NCI-H1105 treated with DMSO at 0.1 percent for 48 hours (cell line): ENCODE results near the gene KIF1C.
A peak's percentile ranks its signal among the peaks of the same experiment; 100 is the strongest.

Experiments used
- DNase-seq: peaks from one replicate; lab custom pipeline; 2025; lab: John Stamatoyannopoulos, UW

Gene KIF1C

DNA sequence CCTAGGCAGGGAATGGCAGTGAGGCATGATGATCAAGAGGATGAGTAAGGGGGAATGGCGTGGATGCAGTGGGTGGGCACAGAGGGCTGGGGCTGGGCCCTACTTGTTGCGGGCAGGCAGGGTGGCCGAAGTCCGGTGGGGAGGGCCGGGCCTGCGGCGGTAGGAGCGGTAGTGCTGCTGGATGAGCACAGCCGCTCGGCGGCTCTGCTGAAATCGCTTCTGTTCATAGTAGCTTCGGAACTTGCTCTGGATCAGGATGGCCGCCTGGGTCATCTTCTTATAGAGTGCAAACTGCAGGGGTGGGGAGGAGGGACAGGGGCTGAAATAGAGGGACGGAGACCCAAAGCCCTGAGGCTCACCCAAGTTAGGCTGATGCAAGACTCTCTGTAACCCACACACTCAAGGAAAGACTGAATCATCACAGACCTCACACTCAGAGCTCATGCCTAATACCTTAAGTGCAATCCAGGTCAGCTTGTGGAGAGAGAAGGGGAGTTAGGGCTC lies 28.7 kb upstream of the KIF1C start:
- DNase-seq: no peak

DNA sequence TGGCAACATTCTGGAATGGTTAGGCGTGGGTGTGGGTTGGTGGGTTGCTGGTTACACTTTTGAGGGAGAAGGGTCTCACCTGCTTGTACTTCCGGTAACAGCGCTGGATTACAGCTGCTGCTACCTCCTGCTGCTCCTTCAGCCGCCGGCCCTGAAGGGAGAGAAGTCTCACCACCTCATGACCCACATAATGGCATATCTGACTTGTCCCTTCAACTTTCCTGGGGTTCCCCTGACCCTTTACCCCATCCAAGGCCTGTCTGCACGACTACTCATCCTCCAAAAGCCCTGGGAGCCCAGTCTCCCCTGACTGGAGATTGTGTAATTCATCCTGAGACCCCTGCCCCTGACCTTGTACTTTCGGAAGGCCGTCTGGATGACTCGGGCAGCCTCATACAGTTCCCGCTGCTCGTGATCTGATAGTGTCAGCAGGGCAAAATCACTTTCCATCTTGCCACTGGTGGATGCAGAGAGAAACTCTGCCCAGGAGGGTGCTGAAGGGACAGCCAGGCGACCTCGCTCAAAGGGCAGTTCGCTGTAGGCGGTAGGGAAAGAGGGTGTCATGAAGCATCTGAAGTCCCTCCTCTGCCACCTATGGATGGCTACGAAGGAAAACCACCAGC lies 28.1 kb upstream of the KIF1C start:
- no peak for DNase-seq

DNA sequence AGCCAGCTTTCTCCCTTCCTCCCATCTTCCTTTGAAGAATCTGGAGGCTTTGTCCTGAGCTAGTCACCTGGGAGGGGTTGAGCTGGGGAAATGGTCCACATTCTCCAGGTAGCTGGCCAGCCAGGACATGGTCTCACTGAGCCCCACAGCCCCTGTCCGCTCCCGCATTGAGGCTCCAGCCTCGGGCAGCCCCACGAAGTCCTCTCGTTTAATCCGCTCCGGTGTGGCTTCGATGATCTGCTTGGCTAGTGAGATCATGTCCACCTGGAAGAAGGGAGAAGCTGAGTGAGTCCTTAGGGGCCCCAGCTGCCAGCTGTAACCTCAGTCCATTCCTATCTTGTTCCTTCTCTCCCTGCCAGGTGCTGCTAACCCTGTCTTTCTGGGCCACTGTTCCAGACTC lies 27.5 kb upstream of the KIF1C start:
- no peak for DNase-seq

DNA sequence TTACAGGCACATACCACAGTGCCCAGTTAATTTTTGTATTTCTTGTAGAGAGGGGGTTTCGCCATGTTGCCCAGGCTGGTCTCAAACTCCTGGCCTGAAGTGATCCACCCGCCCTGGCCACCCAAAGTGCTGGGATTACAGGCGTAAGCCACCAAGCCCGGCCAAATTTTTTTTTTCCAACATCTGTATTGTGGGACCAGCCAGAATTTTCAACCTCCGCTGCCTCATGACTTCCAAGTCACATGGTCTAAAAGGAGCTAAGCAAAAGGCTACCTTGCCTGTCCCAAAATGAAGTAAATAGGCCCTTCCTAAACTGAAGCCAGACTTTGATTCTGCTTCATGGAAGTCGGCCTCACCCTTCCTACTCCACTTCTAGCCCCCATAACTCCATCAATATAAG lies 25.9 kb upstream of the KIF1C start:
- DNase-seq: no peak

DNA sequence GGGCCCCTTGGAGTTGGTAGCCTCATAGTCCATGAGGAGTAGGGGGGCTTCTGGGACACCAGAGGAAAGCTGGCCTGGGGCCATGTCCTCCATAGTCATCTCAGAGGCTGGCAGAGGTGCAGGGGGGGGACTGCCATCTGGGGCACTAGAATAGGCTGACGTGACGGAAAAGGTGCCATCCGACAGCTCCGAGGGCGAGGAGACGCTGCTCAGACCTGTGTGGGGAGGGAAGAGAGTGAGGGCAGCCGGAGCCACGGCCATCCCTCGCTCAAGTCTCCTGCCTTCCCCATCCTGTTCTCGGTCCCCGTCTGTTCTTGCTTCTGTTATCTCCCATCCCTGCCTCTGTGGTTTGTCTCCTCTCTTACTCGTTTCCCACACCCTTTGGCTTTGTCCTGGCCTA lies 25.4 kb upstream of the KIF1C start:
- no peak for DNase-seq

DNA sequence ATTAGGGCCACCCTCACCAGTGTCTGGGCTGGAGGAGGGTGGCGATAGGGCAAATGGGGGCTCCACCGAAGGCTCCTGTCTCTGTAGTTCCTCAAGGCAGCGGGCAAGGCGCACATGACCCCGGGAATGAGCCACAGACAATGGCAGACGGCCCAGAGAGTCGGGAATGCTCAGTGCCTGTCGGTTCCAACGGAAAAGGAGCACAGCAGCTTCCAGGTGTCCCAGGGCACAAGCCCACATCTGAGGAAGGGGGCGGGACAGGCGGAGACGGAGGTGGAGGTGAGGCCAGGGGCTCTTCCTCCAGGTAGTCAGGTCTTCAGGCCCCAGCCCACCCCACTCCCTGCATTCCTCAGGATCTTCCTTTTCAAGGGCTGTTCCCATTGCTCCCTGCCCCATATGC lies 25.0 kb upstream of the KIF1C start:
- no peak for DNase-seq

DNA sequence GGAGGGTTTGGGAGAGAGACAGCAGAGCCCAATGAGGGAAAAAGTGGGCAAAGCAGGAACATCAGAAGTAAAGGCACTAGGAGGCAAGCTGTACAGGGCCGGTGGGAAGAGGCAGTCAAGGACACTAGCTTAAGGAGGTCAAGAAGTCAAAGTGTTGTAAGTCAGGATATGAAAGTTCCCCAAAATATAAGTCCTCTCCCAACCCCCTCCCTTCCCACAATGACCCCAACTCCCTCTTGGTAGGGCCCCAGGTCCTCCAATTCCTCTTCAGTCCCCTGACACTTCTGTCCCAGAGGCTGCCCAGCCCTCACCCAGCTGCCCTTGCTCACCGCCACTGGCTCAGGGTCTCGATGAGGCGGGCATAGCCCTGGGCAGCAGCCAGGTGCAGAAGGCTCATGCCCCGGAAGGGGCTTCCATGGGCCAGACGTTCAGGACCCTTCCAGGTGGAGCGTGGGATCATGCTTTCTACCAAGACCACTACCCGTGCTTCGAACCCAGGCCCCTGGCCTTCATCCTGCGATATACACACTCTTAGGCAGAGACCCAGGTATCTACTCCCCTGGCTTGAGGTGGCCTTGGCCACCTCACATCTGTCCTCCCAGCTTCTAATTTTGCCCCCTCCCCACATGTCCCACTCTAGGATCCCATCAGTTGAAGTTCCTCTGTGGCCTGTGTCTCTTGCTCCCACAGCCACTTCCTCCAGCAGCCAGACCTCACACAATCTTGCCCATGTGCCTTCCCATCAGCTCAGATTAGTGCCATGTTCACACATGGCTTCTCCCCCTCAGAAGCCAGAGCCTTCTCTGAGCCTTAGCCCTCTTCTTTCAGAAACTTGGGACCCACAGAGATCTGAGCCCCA lies 24.3 kb upstream of the KIF1C start:
- DNase-seq: no peak

DNA sequence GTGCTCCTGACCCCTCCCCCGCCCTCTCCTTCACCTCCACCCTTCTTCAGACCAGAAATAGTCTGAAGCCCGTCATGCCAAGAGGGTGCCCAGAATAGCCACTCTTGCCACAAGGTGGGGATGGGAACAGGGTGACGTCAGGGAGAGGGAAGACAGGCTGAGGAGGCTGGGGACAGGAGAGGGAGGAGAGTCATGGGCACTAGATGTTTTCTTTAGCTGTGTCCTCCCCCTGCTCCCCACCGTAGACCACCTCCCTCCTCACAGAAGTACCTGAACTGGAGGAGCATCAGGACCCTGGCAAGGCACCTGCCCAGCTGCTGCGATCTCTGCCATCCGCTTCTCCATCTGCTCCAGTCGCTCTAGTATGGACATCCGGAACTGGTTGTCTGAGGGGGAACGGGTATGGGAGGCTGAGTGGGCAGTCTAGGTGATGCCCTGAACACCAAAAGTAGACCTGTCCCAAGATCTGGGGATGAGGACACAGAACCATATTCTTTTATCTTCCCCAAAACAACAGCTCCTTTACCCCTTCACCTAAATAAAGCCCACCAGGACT lies 23.6 kb upstream of the KIF1C start:
- no peak for DNase-seq

DNA sequence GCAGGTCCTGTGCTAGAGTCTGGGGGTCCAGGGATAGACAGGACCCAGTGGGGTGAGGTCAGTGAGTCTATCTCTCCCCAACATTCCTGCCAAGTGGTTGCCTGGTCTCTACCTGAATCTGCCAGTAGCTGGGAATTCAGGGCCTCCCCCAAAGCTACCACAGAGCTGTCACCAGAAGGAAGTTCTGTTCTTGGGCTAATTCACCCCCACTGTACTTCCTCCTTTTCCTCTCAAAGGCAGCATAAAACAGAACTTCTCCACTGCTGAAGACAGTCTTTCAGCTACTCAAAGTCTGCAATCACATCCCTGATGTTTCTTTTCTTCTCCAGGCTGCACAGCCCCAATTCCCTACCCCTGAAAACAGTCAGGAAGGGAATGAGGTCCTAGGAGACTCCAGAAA lies 19.0 kb upstream of the KIF1C start:
- DNase-seq: no peak

DNA sequence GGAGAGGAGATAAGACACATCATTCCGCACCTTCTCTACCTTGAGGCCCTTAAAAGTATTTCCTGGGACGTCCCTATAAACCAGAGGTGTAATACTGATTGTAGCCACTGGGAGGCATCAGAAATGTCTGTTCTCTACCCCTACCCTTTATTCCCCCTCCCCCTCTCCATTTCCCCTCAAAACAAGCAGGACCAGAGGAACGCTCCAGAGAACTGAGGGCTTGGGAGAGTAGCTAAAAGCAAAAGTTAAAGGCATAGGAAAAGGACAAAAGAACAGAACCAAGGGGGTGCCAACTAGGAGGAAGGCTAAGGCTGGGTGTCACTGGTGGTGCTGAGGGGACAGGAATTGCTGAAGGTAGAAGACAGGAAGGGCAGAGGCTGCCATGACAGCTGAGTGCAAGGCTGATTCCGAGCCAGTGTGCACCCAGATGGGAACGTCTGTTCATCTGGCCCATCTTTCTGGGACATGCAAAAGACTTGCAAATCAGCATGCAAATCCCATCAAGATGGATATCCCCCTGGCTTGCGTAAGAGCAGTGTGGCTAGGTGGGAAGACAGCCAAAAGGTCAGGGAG lies 17.0 kb upstream of the KIF1C start:
- DNase-seq: peak; percentile 29

DNA sequence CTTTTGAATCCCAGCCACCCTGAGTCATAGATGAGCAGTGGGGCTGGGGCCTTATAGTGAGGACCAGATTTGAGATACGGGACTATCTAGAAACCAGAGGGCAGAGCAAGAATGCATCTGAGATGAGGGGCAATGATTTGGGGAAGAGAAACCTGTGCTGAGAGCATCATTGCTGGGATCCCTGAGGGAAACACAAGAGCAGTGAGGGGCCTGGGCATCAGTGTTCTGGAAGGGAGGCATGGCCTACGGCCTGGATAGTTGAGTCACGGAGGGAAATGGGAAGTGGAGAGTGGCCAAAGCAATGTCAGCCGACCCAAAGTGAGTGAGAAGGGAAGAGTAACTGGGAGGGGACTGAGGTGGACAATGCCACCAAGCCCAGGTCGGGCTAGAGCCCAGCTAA lies 15.4 kb upstream of the KIF1C start:
- DNase-seq: no peak

DNA sequence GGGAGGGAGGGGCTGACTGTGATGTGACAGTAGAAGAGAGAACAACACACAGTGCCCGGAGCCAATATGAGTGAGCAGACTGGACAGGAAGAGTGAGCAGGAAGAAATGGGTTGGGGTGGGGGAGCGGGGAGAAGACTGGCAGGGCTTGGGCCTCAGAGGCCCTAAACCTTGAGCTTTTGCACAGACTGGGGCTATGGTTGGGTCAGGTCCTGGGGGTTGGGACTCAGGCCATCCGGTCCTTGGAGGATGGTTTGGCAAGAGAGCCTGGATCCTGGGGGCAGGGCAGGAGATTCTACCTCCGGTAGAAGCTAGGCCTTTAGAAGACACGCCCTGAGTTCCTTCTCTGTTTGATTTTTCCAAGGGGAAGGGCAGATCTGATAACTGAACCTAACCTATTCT lies 11.3 kb upstream of the KIF1C start:
- DNase-seq: no peak

DNA sequence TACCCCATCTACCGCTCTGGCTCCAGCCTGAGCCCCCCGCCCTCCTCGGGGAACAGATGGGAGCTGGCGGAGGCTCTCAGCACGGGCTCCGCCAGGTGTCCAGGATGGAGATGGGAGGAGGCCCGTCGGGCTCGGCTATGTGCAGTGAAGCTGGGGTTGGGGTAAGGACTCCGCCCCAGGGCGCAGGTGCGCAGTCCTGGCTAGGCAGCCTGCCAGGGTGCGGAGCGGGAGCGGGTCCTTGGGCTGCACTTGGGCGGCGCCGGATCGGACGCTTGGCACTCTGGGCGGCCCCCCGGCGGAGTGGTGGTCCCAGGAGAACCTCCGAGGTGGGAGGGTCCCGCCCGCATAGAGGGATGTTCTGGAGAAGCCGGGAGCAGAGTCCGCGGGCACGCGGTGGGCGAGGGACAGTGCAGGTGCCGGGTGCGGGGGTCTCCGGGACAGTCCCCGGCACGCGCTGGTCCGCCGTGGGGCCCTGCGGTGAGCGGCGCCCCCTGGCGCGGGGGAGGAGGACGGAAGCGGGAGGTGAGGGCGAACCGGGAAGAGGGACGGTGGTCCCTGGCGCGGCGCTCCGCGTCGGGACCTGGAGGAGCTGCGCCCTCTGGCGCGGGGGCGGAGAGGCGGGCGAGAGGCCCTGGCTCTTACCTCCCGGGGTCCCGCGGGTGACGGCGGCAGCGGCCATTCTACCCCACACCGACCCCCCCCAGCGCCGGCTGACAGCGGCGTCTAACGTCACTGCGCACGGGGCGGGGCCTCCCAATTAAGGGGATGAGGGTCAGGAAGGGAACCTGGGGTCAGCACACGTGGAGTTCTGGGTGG lies 10.6 kb upstream of the KIF1C start, which contains the start of gene CAMTA2:
Gene CAMTA2, minus strand, starts transcription at position 725 of the 816 bp plus-strand sequence. CDS start 1,453 bp downstream, outside the sequence.
- DNase-seq: peak; percentile 83

DNA sequence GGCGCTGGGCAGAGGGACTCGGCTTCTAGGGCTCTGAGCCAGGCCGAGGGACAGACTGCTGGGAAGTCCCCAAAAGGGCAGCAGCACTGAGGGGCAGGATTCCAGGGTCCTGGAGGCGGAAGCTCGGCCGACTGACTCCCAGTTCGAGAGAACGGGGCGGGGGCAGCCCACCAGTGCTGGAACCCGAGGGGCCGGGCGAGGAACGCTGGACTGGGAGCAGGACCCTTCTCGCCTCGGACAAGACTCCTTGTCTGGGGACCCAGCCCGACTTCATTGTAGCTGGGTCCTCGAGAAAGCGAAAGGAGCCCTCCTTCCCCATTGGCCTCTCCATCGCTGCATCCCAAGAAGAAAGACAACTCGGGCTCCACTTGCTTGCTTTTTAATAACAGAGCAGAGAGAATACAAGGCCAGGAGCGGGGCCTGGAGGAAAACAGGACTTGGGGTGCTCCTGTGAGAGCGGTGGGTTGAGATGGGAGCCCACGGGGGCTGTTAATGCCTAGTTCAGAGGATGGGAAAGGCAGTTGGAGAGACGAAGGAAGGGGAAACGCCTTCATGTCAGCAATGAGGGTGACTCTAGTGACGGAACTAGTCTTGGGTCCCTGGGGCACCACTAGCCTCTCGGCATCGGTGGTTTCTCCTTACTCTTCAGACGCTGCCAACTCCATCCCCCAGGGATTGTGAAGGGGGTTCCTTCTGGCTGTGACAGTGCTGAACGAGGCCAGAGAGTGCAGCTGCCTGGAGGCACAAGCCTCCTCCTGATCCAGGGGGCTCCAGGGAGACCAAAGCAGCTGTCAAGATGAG lies 9.8 kb upstream of the KIF1C start:
- no peak for DNase-seq

DNA sequence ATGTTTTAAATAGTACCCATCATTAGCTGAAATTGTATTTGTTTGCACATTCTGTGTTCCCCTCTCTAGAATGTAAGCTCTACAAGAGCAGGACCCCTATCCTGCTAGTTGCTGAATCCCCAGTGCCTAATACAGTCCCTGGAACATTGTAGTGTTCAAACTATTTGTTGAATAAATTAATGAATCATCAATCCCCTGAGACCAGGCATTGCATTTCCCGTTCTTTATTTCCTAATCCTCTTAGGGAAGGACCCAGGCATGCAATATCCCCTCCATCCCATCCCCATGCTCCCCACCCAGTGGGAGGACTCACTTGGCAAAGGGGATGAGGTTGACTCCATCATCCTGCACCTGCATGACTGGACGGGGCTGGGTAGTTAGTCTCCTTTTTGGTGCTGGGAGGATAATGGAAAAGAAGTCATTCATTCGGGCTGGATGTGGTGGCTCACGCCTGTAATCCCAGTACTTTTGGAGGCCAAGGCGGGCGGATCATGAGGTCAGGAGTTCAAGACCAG lies 3.6 kb upstream of the KIF1C start:
- no peak for DNase-seq

DNA sequence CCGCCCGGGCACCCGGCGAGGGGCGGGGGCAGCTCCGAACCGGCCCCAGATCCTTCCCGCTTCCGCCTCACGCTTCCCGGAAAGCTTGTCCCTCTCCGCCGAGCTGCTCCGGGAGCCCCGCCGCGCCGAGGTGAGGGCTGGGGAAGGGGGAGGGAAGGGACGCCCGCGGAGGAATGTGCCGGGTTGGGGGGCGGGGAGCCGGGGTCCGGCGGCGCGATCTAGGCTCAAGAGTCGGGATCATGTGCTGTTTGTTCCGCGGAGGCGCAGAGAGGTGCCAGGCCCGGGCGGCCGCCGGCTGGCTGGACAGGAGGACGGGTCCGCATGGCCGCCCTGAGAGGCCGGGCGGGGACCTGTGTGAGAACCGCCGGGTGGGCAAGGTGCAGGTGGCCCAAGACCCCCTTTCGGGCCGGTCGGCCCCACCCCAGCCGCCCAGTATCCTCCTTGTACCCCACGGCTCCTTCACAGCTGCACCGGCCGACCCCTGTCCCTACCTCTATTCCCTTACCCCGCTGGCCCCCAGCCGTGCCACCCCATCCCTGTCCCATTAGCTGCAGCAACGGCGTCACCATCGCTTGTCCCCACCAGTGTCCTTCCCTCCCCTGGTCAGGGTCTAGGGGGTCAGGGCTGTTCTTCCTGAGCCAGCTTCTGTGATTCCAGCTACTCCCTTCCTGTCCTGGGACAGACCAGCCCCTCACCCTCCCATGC lies 429 bp downstream of the KIF1C start:
- no peak for DNase-seq

DNA sequence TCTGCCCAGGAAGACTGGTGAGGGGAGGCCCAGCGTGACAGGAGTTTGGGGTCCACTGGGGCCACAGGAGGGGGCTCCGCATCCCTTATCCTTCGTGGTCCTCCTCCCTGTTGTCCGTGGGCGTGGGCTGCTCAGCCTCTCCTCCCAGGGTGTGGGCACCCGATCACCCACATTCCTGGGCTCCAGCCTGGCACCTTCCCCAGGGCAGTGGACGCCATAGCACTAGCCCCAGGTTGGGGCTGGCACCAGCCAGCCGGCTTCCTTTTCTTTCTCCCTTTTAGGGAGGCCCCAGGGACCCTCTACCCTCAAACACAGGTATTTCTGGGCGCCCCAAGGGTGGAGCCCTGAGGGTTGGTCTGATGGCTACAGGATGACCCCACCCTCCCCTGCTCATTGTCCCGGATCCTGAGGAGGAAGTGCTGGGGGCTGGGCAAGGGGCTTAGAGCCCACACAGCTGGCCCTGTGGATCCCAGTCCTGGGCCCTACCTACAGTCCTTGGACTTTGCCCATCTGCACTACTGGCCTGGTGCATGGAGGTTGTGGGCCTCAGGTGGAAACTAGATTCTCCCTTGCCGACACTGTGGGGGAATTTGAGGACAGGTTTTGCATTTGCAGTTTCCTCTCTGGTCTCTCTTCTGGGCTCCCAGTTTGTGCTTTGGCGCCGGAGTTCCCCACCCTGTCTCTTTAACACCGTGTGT lies 1.1 kb downstream of the KIF1C start:
- no peak for DNase-seq

DNA sequence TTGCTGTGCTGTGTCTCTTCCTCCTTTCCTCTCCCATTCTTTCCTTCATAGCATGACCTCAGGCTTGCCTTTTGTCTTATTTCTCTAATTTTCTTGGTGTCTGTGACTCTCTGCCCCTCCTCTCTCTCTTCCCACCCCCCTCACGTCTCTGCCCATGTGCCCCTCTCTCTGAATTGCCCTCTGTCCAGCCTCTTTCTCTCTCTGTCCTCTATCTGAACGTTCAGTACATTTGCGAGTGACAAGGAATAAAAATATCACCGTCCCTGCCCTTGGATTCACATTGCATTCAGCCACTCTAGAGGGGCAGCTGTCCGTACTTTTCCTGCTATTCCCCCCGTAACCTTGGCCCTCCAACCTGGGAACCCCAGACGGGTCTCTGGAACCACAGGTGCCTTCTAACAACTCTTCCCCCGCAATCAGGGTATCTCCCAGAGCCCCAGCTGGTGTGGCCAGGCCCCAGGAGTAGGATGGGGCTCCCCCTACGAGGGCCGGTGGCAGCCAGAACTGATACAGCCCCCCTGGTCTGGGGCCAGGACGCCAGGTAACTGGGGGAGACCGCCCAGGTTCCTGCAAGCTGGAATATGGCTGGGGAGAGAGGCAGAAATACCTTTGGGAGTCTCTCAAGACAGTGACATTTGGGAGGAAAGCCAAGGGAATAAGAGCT lies 1.8 kb downstream of the KIF1C start:
- no peak for DNase-seq

DNA sequence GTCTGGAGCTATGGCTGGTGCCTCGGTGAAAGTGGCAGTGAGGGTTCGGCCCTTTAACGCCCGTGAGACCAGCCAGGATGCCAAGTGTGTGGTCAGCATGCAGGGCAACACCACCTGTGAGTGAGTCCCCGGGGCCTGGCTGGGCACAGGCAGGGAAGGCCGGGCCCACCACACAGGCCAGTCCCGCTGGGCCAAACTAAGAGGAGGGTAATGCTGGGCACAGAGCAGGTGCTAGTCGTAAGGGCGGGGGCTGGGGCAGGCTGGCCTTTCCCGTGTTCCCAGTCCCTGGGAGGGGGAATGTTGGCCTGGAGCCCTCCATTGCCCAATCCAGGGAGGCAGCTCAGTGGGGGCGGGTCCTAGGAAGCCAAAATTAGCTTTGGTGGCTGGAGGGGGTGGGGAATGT lies 2.5 kb downstream of the KIF1C start:
- no peak for DNase-seq
